SW480 (cell line): ENCODE measurements around the gene TSPAN13.

Experiments
- DNase-seq: peaks from one replicate; pipeline ENCODE4 v3.0.0-alpha.2; 2016; ENCODE audit warnings: low spot score

The TSPAN13 gene

DNA sequence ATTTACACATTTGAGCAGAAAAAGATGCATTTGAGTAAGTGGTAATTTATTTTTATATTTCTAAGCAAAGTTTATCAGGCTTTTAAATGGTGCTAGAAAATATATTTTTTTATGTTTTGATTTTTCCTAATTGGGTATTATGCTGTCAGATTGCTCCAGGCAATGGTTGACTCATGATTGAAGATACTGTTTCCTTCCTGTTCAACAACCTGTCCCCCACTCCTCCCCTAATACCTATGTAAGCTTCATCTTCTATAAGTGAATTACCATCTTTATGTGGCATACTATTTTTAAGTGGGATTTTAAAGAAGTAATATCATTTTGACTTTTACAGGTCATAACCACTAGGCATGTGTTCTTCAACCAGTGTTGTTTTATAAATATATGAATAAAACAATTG lies 21.4 kb downstream of the TSPAN13 start:
- DNase-seq, result no peak

DNA sequence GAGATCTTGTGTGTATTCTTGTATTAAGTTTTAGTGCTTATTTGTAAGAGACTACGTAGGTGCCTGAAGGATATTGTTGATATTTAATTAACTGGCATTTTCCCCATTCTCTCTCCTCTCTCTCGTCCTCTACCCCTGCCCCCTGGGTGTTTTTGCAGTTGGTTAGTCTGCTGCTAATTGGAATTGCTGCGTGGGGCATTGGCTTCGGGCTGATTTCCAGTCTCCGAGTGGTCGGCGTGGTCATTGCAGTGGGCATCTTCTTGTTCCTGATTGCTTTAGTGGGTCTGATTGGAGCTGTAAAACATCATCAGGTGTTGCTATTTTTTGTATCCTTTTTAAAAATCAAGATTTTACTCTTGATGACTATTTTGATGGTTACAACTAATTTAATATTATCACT lies 22.5 kb downstream of the TSPAN13 start:
- DNase-seq, result no peak

DNA sequence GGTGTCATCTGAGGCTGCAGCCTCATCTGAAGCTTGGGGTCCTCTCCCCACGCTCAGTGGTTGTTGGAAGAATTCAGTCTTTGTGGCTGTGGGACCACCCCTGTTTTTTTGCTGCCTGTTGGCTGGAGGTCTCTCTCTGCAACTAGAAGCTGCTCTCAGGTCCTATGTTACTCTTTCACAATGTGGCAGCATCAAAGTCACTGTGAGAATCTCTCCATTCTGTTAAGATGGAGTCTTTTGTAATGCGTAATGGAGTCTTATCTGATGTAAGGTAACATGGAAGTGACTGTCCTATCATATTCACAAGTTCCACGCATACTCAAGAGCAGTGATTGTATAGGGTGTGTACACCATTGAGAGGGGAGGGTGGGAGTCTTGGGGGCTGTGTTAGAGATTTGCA lies 24.9 kb downstream of the TSPAN13 start:
- no peak for DNase-seq

DNA sequence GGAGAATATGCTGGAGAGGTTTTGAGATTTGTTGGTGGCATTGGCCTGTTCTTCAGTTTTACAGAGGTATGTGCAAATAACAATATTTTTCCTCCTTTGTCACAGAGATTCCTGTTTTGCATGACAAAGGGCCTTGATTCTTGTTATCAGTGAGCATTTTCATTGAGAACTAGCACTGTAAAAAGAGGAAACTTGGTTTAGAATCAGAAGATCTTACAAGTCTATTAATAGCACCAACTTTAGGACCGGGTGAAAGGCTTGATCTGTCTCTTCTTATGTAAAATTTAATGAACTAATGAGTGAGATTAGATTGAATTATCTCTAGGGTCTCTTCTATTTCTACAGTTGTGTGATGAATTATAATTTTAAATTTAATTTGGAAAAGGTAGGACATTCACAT lies 25.5 kb downstream of the TSPAN13 start:
- no peak for DNase-seq

DNA sequence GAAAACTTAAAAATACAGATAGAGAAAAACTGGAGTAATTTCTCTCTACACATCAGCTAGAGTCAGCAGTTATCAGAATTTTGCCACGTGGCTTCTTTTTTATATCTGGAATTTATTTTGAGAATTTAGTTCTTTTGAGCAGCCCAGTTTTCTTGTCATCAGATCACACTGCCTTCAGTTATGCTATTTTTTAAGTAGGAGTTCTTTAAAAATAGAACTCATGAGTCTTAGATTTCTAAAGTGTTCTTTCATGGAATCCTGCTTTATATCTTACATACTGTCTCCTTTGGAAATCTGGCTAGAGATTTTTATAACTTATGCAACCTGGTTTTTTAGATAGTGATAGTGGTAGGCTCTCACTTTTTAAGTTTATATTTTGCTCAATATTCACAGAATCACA lies 27.0 kb downstream of the TSPAN13 start:
- DNase-seq, result no peak

DNA sequence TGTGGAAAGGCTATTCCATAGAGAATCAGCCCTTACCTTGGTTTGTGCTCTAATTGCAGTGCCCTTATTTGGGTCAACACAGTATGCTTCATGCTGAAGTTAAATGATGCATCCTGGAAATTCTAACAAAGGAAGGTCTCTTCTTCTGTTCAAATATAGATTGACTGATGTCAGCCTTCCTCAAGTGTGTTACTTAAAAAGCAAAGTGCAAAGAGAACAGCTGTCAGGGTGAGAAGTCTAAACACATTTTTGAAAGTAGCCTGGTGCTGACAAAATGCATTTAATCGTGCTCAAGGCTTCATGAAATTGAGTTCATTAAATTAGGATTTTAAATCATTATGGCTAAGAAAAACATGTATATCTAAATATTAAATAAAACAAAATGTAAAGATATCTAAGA lies 31.8 kb downstream of the TSPAN13 start:
- DNase-seq, result no peak

DNA sequence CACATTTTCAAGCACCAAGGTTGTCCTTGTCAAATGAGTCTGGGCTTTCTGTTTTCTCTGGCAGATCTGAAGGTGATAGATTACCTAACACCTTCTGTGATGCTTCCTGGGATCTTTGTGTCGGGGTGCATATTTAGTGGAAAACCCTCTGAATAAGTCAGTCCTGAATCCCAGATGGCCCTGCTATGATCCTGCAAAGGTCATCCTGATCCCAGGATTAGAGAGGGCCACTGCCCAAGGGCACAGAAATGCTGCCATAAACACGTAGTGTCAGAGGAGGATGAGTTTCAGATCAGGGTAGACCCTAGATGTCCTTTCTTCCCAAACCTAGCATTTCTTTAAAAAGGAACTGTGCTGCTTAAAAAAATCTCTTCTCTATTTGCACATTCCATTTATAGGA lies 32.3 kb downstream of the TSPAN13 start:
- DNase-seq, result no peak

DNA sequence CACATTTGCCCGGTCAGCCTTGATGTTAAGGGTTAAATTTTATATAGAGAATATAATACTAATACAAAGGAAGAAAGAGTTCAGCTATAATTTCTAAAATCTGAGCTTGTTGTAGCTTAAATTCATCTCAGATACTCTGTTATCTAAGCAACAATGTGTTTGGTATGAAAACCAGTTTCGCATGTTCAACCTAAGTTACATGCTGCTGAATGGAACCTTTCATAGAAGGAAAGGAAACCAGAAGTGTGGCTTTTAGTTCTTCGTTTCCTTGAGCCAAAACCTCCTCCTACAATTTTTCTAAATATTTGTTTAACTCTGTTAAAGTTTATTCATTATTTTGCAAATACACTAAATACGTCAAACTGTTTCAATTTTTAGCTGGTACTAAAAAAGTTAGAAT lies 32.7 kb downstream of the TSPAN13 start:
- no peak for DNase-seq

DNA sequence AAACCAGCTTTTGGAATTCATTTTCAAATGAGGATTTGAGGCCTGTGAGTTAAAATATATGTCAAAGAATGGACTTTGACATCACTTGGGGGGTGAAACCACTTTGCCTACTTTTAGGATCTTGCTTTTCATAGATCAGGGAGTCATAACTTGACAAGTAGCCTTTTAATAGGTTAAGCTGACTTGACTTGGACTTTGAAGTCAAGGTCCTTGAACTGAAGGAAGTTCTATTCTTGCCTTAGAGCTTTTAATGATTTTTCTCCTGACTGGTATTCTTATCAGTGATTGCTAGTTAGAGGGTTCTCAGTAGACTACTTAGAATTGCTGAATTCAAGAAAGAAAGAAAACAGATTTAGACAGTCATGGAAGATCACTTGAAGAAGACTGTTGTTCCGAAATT lies 33.6 kb downstream of the TSPAN13 start:
- DNase-seq, result no peak

DNA sequence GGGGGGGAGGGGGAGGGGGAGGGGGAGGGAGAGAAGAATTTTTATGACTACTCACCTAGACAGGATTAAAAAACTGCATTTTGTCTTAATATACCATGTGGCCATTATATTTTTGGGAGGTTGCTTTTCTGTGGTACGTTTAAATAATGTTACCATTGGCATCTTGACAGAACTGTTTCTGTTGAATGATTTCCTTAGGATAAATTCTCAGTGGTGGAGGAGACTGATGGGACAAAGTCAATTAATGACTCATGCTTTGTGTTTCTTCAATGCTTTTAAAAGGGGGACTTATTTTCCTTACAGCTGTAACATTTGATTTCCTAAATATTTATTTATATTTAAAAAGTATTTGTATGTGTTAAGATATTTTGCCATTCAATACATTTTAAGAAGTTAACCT lies 37.5 kb downstream of the TSPAN13 start:
- no peak for DNase-seq

DNA sequence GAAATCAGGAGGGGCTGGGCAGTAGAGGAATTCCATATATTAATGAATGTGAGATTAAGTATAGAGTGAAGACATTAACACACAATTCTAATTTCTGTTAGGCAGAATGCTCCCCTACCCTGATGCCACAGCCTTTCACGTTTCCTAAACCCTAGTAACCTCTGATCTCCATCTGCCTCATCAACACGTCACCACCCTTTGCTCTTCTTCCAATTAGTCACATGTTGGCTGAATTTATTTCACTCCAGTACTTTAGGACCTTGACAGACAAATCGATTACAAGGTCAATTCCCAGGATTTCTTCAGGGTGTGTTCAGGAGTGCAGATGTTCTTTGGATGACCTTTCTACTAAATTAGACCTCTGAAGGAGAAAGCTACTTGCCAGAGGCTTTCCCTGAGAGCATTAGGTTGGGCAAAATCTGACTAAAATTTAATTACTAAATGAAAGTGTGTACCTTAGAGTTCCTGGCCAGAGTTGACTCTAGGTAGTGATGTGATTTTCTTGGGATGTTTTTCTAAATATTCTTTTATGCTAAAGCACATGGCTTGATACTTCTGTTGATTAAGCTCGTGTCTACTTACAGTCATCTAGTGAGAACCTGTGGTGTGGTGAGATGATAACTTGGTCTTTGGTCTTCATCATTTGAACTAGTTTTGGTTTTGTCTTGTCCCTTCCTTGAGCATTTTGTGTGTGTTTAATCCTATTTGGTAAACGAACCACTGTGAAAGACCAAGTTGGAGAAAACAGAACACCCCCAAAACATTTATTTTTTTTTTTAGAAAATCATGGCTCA lies 38.5 kb downstream of the TSPAN13 start:
- DNase-seq, result no peak

DNA sequence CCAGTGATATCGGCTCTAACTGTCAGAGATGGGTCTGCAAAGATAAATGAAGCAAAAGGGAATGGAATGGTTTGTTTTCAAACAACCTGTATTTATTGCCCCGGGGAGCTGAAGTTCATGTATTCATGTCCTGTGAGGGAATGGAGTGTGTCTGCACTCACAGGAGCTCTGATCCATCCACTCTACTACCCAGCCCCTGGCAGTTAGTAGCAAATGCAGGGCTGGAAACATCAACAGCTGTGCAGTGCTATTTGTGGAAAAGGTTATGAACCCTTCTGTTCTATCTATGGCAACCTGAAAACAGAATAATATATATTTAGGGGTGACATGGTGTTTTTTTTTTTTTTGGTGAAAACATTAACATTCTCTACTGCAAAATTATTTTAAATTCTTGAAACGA lies 41.4 kb downstream of the TSPAN13 start:
- no peak for DNase-seq

DNA sequence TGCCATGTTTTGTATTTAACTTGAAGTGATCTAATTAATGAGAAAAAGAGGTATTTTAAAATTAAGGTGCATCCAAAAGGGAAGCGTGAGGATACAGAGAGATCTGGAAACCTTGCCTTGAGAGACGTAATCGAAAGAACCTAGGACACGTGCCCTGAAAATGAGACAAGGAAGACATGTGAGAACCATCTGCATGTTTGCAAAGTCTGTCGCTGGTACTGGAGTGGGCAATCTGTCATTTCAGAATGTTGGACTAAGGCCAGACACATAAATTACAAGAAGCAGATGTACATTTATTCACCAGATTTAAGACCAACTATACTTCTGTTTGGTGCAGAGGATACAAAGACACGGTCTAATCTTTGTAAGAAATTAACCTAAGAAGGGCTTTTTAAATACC lies 42.1 kb downstream of the TSPAN13 start:
- DNase-seq, result no peak

DNA sequence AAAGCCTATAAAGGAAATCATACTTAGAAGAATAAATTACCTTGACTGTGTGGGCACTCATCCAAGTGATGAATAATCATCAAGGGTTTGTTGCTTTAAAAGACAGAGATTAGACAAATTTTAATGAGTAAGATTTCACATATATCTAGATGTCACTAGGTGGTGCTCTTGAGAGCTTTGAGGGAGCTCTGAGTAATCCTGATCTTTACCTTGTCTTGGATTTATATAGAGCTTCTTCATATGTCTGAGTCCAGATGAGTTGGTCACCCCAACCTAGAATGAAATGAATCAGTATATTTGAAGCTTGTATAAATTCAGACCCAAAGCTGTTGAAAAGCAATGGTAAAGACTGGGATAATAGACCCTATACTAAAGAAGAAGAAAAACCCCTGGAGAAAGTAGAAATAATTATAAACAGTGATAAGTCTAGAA lies 47.6 kb downstream of the TSPAN13 start:
- DNase-seq, result peak; percentile 75

DNA sequence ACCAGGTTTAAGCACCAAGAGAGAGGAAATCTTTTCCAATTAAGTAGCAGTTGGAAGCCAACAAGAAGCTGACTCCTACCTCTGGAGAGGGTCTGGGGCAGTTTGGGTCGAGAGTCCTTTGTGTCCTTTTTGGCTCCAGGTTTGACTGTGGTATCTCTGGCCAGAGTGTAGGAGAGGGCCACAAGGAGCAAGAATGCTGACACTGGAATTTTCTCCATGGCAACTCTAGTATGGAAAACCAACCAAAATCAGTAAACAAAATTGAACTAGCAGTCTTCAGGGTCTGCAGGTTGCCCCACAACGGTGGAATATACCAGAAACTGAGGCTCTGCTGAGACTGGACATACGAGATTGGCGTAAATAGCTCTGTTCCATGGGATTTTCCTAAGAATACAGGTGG lies 48.0 kb downstream of the TSPAN13 start:
- no peak for DNase-seq

DNA sequence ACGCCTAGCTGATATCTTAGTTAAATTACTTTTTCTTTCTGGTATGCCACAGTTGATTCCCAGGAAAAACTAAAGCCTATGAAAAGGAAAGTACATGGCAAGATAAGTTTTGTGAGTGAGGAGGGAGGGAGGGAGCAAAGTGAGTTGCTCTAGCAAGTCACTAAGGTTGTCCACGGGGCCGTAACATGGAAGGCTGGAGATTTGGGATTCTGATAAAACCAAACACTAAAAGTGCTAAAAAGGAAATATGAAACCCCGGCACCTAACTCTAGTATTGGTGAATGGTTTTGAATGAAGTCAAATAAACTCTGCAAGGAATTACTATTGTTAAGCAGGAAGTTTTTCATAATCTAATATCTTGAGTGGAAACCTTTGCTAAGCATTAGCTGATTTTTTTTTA lies 49.6 kb downstream of the TSPAN13 start:
- no peak for DNase-seq

DNA sequence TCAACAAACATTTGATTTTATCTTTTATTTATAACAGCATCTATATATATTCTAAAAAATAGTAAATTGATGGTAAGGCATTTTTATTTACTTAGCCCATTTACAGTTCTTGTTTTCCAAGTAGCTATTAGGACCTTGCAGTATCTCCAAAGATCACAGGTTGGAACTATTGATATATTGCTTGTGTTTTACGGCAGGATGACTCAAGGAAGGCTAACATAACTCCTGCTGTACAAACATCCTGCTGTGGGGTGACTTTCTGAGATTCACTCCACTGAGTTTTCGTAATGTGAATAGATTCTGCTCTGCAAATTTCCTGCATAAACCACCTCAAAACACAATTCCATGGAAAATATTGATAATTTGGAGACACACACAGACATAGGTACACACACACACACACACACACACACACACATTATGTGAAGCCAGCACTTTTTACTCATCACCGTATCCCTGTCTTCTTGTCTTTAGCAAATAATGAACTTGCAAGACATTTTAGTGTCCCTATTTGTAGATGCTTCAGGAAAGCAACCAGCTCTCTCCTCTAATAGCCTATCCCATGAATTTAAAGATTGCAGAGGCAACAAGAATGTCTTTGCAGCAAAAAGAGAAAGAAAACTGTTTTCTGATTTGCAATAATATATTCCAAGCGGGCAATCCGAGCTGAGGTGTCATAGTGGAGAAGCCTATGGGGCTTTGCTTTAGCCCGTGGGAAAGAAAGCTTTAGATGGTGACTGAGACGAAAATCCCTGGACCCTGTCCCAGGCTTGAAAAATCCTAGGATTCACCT lies 50.5 kb downstream of the TSPAN13 start:
- no peak for DNase-seq

DNA sequence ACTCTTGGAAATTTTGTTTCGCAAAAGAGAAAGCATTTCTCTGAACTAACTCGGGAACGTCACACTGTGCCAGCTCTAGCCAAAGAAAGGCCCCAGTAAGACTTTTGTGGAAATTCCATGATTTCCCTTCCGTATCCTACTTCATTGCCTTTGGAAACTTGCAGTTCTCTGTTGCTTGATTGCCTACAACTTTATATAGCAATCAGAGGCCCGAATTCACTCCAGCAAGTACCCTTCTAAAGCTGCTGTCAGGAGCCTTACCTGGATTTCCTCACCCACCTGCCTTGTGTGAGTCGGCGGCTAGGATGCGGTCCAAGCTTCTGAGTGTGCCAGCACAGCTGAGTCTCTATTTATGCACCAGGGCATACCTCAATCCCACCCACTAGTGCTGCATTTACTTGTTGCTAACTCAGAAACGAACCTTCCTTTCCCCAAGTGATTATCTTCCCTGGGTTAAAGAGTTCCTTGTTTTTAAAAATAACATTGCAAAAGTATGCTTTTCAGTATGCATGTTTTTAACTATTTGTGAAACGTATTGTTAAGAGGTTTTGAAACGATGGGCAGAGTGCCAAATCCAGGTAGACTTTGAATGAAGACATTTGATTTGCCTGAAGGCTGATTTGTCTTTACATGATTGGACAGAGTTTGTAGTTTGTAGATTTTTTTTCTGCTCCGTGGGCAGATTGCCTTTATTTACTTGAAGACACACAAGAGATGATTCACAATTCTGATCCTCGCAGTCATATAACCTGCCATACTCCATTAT lies 51.3 kb downstream of the TSPAN13 start, which contains the start of gene AGR2:
Gene AGR2 (minus strand): TSS at position 326 of the 766 bp plus-strand sequence. CDS start 3,203 bp downstream, outside the sequence.
- no peak for DNase-seq

DNA sequence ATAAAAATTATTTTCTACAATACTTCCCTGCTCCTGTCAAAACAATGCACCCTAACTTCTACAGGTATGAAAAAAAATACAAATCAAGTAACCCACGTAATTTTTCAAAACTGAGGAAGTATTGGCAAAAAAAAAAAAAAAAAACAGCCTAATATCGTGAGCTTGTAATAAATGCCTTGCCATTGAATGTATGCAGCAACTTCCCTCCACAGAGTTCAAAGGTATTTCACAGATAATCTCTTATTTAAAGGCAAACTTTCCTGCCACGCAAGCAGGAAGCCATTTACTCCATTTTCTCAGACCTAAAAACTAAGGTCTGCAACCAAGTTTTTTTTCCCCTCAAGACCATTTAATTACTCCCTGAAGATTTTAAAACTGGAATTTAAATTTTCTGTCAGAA lies 51.9 kb downstream of the TSPAN13 start:
- DNase-seq, result no peak

DNA sequence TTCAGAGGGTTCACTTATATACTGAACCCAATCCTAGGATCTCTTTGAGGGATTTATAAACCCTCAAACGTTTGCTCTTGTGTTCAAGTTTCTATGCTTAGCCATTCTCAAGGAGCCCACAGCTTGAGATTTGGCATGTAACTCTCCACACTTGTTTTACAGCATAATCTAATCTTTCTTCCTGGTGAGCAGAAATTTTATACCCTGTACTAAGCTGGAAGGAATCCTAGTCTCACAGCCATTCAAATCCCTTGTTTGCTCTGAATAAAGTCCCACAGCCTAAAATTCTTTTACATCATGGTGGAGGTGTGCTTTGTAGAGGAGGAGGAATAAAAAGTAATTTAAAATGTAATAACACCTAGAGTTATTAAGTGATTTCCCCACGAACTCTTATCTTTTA lies 56.6 kb downstream of the TSPAN13 start:
- DNase-seq, result no peak

DNA sequence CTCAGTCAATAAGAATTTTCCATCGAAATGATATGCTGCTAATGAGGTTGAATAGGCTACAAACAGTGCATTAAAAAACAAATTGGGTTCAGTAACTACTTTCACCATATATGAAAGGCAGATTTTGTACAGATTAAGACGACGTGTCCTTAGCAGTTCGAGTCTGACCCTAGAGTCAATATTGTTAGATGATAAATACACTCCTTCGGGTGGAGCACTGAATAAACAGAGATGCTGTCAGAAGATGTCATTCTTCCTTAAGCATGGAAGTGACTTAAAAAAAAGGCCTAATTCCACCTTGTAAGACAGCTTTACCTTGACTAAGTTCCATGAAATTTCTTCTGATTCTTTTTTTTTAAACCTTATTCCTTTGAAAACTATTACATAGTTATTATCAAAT lies 57.0 kb downstream of the TSPAN13 start:
- no peak for DNase-seq

DNA sequence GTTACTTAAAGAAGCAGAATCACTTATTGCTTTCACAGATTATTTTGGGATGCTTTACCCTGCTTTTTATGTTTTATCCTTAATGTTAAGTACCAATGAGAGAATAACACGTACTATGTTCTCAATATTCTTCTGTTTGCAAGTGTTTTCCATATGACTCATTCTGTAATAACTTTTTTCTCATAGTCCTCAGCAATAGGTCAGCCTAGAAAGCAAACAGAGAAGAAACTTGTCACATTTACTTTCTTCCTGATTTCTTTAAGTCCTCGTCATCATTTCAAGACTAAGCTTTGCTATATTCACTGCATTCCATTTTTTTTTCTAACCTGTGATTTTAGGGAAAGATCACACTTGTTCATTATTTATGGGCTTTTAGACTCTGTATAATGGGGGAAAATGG lies 58.0 kb downstream of the TSPAN13 start:
- no peak for DNase-seq
